ENCODE results near the gene FAM227A. TPM values are rescaled to one million over a fixed set of nuclear protein-coding genes. Genes with fewer than 3 reads are reported as not detected.
A peak's percentile ranks its signal among the peaks of the same experiment; 100 is the strongest.

Gene FAM227A
- total and polyA plus RNA-seq, 2 of the 8 experiments (the other 6 are each of a cell fraction or from before 2014, with no cell fraction given), result 2.1 to 3.9 TPM

DNA sequence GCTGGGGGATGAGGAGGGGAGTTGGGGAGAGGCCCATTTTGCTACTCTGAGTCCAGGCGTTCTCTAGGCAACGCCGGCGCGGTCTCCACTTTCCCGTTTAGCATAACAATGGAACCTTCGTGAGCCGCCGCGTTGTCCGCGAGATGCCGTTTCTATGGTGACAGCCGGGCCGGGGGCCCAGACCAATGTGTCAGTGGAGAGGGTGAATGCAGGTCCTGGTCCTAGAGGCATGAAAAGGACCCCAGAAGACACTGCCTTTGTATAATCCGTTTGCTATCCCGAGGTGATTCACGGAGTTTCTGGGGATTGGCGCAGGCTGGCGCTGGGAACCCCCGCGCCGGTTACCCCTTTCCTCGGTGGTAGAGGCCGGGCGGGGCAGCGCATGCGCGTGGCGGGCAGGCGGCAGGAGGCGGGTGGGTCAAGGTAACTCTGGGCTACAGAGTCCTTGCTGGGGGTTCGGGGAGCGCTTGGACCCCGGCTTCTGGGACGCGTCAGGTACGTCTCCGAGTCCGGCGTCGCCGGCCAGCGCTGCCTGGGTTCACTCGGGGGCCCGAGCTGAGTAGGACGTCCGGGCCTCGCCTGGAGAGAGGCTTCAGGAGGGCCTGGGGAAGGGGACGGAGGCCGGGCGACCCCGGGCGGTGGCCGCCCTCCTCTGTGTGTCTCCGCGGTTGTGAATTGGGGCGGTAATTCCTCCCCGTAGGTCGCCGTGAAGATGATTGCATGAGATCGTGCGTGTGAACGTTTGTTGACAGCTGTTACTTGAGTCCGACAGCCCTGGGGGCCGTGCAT lies at the start of gene FAM227A, which contains the start of gene CBY1 (continued):
- TF ChIP-seq, protein P1, sequence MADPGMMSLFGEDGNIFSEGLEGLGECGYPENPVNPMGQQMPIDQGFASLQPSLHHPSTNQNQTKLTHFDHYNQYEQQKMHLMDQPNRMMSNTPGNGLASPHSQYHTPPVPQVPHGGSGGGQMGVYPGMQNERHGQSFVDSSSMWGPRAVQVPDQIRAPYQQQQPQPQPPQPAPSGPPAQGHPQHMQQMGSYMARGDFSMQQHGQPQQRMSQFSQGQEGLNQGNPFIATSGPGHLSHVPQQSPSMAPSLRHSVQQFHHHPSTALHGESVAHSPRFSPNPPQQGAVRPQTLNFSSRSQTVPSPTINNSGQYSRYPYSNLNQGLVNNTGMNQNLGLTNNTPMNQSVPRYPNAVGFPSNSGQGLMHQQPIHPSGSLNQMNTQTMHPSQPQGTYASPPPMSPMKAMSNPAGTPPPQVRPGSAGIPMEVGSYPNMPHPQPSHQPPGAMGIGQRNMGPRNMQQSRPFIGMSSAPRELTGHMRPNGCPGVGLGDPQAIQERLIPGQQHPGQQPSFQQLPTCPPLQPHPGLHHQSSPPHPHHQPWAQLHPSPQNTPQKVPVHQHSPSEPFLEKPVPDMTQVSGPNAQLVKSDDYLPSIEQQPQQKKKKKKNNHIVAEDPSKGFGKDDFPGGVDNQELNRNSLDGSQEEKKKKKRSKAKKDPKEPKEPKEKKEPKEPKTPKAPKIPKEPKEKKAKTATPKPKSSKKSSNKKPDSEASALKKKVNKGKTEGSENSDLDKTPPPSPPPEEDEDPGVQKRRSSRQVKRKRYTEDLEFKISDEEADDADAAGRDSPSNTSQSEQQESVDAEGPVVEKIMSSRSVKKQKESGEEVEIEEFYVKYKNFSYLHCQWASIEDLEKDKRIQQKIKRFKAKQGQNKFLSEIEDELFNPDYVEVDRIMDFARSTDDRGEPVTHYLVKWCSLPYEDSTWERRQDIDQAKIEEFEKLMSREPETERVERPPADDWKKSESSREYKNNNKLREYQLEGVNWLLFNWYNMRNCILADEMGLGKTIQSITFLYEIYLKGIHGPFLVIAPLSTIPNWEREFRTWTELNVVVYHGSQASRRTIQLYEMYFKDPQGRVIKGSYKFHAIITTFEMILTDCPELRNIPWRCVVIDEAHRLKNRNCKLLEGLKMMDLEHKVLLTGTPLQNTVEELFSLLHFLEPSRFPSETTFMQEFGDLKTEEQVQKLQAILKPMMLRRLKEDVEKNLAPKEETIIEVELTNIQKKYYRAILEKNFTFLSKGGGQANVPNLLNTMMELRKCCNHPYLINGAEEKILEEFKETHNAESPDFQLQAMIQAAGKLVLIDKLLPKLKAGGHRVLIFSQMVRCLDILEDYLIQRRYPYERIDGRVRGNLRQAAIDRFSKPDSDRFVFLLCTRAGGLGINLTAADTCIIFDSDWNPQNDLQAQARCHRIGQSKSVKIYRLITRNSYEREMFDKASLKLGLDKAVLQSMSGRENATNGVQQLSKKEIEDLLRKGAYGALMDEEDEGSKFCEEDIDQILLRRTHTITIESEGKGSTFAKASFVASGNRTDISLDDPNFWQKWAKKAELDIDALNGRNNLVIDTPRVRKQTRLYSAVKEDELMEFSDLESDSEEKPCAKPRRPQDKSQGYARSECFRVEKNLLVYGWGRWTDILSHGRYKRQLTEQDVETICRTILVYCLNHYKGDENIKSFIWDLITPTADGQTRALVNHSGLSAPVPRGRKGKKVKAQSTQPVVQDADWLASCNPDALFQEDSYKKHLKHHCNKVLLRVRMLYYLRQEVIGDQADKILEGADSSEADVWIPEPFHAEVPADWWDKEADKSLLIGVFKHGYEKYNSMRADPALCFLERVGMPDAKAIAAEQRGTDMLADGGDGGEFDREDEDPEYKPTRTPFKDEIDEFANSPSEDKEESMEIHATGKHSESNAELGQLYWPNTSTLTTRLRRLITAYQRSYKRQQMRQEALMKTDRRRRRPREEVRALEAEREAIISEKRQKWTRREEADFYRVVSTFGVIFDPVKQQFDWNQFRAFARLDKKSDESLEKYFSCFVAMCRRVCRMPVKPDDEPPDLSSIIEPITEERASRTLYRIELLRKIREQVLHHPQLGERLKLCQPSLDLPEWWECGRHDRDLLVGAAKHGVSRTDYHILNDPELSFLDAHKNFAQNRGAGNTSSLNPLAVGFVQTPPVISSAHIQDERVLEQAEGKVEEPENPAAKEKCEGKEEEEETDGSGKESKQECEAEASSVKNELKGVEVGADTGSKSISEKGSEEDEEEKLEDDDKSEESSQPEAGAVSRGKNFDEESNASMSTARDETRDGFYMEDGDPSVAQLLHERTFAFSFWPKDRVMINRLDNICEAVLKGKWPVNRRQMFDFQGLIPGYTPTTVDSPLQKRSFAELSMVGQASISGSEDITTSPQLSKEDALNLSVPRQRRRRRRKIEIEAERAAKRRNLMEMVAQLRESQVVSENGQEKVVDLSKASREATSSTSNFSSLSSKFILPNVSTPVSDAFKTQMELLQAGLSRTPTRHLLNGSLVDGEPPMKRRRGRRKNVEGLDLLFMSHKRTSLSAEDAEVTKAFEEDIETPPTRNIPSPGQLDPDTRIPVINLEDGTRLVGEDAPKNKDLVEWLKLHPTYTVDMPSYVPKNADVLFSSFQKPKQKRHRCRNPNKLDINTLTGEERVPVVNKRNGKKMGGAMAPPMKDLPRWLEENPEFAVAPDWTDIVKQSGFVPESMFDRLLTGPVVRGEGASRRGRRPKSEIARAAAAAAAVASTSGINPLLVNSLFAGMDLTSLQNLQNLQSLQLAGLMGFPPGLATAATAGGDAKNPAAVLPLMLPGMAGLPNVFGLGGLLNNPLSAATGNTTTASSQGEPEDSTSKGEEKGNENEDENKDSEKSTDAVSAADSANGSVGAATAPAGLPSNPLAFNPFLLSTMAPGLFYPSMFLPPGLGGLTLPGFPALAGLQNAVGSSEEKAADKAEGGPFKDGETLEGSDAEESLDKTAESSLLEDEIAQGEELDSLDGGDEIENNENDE (IDR thresholded peaks at IDR 0.05; ENCODE audit: insufficient replicate concordance, low read length), result no peak
- TF ChIP-seq RXRA (IDR thresholded peaks at IDR 0.05; ENCODE audit: insufficient read depth, low read depth, low read length), result no peak
- TF ChIP-seq EP300 (IDR thresholded peaks at IDR 0.05; ENCODE audit: borderline replicate concordance in 1 of 2, low read depth in 2 of 2, low read length in 2 of 2), result peak; percentile 20 to 99
- 0 out of 2 replicates have a peak, but pooled peaks have one; percentile 13 for TF ChIP-seq RBBP5 (IDR thresholded peaks at IDR 0.05; ENCODE audit: borderline replicate concordance, low read depth, low read length)
- TF ChIP-seq RFX5 (IDR thresholded peaks at IDR 0.05; ENCODE audit: borderline replicate concordance, low read depth, low read length), result no peak
- no peak for TF ChIP-seq CHD2 (IDR thresholded peaks at IDR 0.05; ENCODE audit: low read length)
- TF ChIP-seq, protein P2, sequence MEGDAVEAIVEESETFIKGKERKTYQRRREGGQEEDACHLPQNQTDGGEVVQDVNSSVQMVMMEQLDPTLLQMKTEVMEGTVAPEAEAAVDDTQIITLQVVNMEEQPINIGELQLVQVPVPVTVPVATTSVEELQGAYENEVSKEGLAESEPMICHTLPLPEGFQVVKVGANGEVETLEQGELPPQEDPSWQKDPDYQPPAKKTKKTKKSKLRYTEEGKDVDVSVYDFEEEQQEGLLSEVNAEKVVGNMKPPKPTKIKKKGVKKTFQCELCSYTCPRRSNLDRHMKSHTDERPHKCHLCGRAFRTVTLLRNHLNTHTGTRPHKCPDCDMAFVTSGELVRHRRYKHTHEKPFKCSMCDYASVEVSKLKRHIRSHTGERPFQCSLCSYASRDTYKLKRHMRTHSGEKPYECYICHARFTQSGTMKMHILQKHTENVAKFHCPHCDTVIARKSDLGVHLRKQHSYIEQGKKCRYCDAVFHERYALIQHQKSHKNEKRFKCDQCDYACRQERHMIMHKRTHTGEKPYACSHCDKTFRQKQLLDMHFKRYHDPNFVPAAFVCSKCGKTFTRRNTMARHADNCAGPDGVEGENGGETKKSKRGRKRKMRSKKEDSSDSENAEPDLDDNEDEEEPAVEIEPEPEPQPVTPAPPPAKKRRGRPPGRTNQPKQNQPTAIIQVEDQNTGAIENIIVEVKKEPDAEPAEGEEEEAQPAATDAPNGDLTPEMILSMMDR (IDR thresholded peaks at IDR 0.05; ENCODE audit: control extremely low read depth in 1 of 3, insufficient read depth in 1 of 3, low read depth in 1 of 3, low read length in 3 of 3), result no peak
